Panc1 (cell line): ENCODE results near the gene TNIK.

Experiments used
- CTCF ChIP-seq: fragments of 450-650 bp; IDR thresholded peaks from 2 replicates; pipeline ENCODE4 v1.5.1; 2017; ENCODE audit warnings: mild to moderate bottlenecking
- POLR2AphosphoS5 ChIP-seq: IDR thresholded peaks from 2 replicates; pipeline ENCODE4 v1.6.1; 2012; ENCODE audit warnings: mild to moderate bottlenecking, low read depth, low read length, moderate library complexity
- TCF7L2 ChIP-seq: IDR thresholded peaks from 2 replicates; pipeline ENCODE4 v1.6.1; 2011; ENCODE audit warnings: mild to moderate bottlenecking, low read depth, low read length, inconsistent platforms

GRCh38 chr3:171234298-171235010 is 225.8 kb downstream of the TNIK start:
- TF ChIP-seq TCF7L2 (no peak), CTCF (no peak), POLR2AphosphoS5 (no peak)
